Measurements from ENCODE around the gene PAFAH2.

The PAFAH2 gene

GRCh38 chr1:26019641-26020315 is 21.9 kb upstream of the PAFAH2 start:
- H3K4me3 ChIP-seq (ENCODE audit: low read depth, low read length) = no peak overlapping the region
- peak; percentile 22 for DNase-seq (ENCODE audit: low read depth)
- TF ChIP-seq CTCF (IDR thresholded peaks at IDR 0.05; ENCODE audit: insufficient read depth, low read depth, low read length, missing control alignments) = no peak

- no peak overlapping the region for H3K4me3 ChIP-seq (ENCODE audit: low read depth, low read length)
- no peak for TF ChIP-seq CTCF (IDR thresholded peaks at IDR 0.05; ENCODE audit: insufficient read depth, low read depth, low read length, missing control alignments)
- DNase-seq (ENCODE audit: low read depth) = no peak
These were observed 19.7 kb upstream of the PAFAH2 start for GRCh38 chr1:26017606-26018005.

- DNase-seq (ENCODE audit: low read depth) = no peak
- H3K4me3 ChIP-seq (ENCODE audit: low read depth, low read length) = no peak overlapping the region
- no peak for TF ChIP-seq CTCF (IDR thresholded peaks at IDR 0.05; ENCODE audit: insufficient read depth, low read depth, low read length, missing control alignments)
These were observed 19.2 kb upstream of the PAFAH2 start for GRCh38 chr1:26016953-26017545.

GRCh38 chr1:26016258-26016952 is 18.5 kb upstream of the PAFAH2 start:
- H3K4me3 ChIP-seq (ENCODE audit: low read depth, low read length) = no peak overlapping the region
- TF ChIP-seq CTCF (IDR thresholded peaks at IDR 0.05; ENCODE audit: insufficient read depth, low read depth, low read length, missing control alignments) = no peak
- DNase-seq (ENCODE audit: low read depth) = no peak

- no peak overlapping the region for H3K4me3 ChIP-seq (ENCODE audit: low read depth, low read length)
- TF ChIP-seq CTCF (IDR thresholded peaks at IDR 0.05; ENCODE audit: insufficient read depth, low read depth, low read length, missing control alignments) = no peak
- no peak for DNase-seq (ENCODE audit: low read depth)
These were observed 17.5 kb upstream of the PAFAH2 start for GRCh38 chr1:26015358-26015757.

- no peak for TF ChIP-seq CTCF (IDR thresholded peaks at IDR 0.05; ENCODE audit: insufficient read depth, low read depth, low read length, missing control alignments)
- no peak for DNase-seq (ENCODE audit: low read depth)
- H3K4me3 ChIP-seq (ENCODE audit: low read depth, low read length) = no peak overlapping the region
These were observed 16.3 kb upstream of the PAFAH2 start for GRCh38 chr1:26014179-26014578.

Measured in GM12865 (cell line).